HL-60 (cell line): ENCODE measurements around the gene MYB.

Experiments used
- DNase-seq, 2 experiments: peaks; one replicate each; pipeline ENCODE4 v3.0.0-alpha.2; 2010 to 2020; ENCODE audit warnings: low read depth in 1 of 2, low spot score in 1 of 2
- H3K27ac ChIP-seq: fragments of 250-450 bp; sonication (Bioruptor Pico); replicated peaks from 2 replicates; pipeline ENCODE4 v1.5.1; 2020; ENCODE audit warnings: mild to moderate bottlenecking, moderate library complexity
- H3K27me3 ChIP-seq: fragments of 250-450 bp; sonication (Bioruptor Pico); 2 replicates; pipeline ENCODE4 v1.5.1; 2021; ENCODE audit warnings: mild to moderate bottlenecking, moderate library complexity; ENCODE audit not compliant: insufficient read depth, poor library complexity, severe bottlenecking
- H3K4me3 ChIP-seq: replicated peaks from 2 replicates; pipeline ENCODE4 v1.5.1; 2011; ENCODE audit warnings: mild to moderate bottlenecking, control low read depth, low read length; ENCODE audit not compliant: insufficient read depth
- CTCF ChIP-seq: IDR thresholded peaks from one replicate; pipeline ENCODE4 v1.5.1; 2011; ENCODE audit warnings: low read length, control low read depth, inconsistent platforms; ENCODE audit not compliant: insufficient read depth
- GABPA ChIP-seq: IDR thresholded peaks from 2 replicates; pipeline ENCODE4 v1.6.1; 2012; ENCODE audit warnings: low read depth
- POLR2AphosphoS5 ChIP-seq: IDR thresholded peaks from 2 replicates; pipeline ENCODE4 v1.6.1; 2012; ENCODE audit warnings: low read depth
- REST ChIP-seq: IDR thresholded peaks from 2 replicates; pipeline ENCODE4 v1.6.1; 2012; ENCODE audit warnings: low read depth; ENCODE audit not compliant: insufficient replicate concordance
- SPI1 ChIP-seq: IDR thresholded peaks from 2 replicates; pipeline ENCODE4 v1.6.1; 2012; ENCODE audit warnings: low read depth, mild to moderate bottlenecking, borderline replicate concordance

Gene MYB

GRCh38 chr6:135219346-135219745, 38.2 kb downstream of the MYB start:
- DNase-seq = no peak
- no peak overlapping the region for H3K27ac ChIP-seq
- H3K4me3 ChIP-seq = no peak overlapping the region
- H3K27me3 ChIP-seq = no peaks in the 10 kb centered on the region
- TF ChIP-seq POLR2AphosphoS5 = peak; percentile 43
- no peak for TF ChIP-seq SPI1

- H3K27me3 ChIP-seq = no peaks in the 10 kb centered on the region
- H3K4me3 ChIP-seq = no peak overlapping the region
- DNase-seq = no peak
- H3K27ac ChIP-seq = no peak overlapping the region
- TF ChIP-seq POLR2AphosphoS5 (no peak), SPI1 (no peak), GABPA (no peak)
Measured at GRCh38 chr6:135221042-135221441, 39.9 kb downstream of the MYB start.

GRCh38 chr6:135221505-135221904, 40.4 kb downstream of the MYB start:
- DNase-seq = no peak
- Histone ChIP-seq H3K4me3 (no peak overlapping the region), H3K27me3 (no peaks in the 10 kb centered on the region), H3K27ac (no peak overlapping the region)
- no peak for TF ChIP-seq SPI1
- no peak for TF ChIP-seq GABPA
- no peak for TF ChIP-seq POLR2AphosphoS5
- TF ChIP-seq CTCF = no peak
- no peak for TF ChIP-seq REST

GRCh38 chr6:135222623-135223022, 41.5 kb downstream of the MYB start:
- Histone ChIP-seq H3K4me3 (no peak overlapping the region), H3K27ac (no peak overlapping the region), H3K27me3 (no peaks in the 10 kb centered on the region)
- TF ChIP-seq POLR2AphosphoS5 (0 out of 2 replicates have a peak, but pooled peaks have one; percentile 8), GABPA (no peak)
- DNase-seq = no peak

- H3K4me3 ChIP-seq = no peak overlapping the region
- H3K27ac ChIP-seq = no peak overlapping the region
Measured at GRCh38 chr6:135224037-135224647, 43.0 kb downstream of the MYB start.

More at GRCh38 chr6:135224037-135224647, 43.0 kb downstream of the MYB start:
- TF ChIP-seq REST (no peak), POLR2AphosphoS5 (no peak), CTCF (no peak), SPI1 (no peak), GABPA (no peak)
- H3K27me3 ChIP-seq = no peaks in the 10 kb centered on the region
- DNase-seq = no peak
